ENCODE results near the gene CCDC78.

The CCDC78 gene

DNA sequence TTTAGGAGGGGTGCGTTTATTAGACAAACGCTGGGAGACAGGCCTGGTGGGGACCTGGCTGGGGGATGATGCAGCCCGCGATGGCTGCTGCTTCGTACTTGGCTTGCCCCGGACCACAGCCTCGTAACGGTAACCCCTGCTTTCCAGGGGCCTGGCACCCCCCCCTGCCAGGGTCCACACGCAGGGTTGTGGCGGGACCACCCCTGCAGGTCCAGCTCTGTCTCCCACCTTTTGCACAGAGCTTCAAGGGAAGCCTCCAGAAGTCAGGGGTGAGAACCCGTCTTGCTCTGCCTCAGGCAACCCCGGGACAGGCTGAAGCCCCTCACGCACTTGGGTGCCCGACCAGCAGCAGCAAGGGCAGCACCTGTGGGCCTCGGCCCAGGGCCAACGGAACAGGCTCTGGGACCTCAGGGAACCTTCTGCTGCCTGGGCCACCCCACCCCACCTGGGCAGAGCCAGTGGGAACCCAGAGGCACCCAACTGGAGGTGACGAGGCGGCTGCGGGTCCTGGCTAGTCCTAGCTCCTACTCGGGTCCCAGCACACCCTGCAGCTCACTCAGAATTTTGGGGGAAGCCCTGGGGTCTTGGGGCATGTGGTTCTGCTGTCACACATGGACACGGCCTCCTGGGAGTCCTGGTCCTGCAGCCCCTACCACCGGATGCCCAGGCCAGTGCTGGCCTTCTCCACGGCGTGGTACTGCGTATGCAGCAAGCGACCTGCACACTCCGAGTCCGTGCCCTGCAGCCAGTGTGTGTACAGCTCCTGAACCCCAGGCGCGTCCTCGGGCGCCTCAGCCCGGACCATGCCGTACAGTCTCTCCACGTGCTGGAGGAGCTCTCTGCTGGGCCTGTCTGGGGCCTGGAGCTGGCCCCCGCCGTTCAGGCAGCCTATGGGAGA is 3.8 kb upstream of the CCDC78 start:
- no peaks in the 10 kb centered on the region for H3K36me3 ChIP-seq (ENCODE audit: insufficient read depth, low read length)

DNA sequence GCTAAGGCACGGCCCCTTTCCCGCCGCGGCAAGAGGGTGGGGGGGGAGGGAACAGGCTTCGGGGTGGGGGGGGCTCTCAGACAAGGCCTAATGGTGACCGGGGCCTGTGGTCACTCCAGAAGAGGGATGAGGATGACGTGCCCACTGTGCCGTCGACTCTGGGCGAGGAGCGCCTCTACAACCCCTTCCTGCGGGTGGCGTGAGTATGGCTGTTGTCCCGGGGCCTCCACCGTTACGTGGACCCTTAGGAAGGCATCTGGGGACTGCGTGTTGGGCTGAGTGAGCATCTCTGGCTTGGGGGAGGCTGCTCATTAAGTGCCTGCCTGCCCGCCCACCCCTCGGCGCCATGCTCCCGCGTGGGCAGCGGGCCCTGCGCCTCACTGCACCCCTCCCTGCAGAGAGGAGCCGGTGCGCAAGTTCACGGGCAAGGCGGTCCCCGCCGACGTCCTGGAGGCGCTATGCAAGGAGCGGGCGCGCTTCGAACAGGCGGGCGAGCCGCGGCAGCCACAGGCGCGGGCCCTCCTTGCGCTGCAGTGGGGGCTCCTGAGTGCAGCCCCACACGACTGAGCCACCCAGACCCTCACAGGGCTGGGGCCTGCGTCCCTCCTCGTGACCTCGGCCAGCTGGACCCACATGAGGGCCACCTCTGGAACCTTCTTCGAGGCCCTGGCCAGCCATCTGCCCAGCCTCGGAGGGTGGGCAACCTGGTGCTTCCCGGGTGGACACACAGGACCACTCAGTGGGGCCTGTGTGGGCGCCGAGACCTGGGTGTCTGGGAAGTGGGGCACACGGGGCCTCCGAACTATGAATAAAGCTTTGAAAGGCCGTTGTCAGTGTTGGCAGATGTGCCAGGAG is 2.9 kb upstream of the CCDC78 start:
- no peaks in the 10 kb centered on the region for H3K4me1 ChIP-seq (ENCODE audit: insufficient read depth, low read length, poor library complexity, severe bottlenecking)
- H3K9ac ChIP-seq (ENCODE audit: low read depth, low read length, poor library complexity, severe bottlenecking) = no peak overlapping the region
- no peak overlapping the region for H3K4me3 ChIP-seq (ENCODE audit: low read length, poor library complexity, severe bottlenecking)
- H4K20me1 ChIP-seq (ENCODE audit: insufficient read depth, low read length, poor library complexity, severe bottlenecking) = no peaks in the 10 kb centered on the region
- no peaks in the 10 kb centered on the region for H3K9me2 ChIP-seq (replicated peaks; ENCODE audit: low read depth, low read length)
- no peak overlapping the region for H3K4me2 ChIP-seq (ENCODE audit: low read depth, low read length, poor library complexity, severe bottlenecking)
- TF ChIP-seq, protein P1, sequence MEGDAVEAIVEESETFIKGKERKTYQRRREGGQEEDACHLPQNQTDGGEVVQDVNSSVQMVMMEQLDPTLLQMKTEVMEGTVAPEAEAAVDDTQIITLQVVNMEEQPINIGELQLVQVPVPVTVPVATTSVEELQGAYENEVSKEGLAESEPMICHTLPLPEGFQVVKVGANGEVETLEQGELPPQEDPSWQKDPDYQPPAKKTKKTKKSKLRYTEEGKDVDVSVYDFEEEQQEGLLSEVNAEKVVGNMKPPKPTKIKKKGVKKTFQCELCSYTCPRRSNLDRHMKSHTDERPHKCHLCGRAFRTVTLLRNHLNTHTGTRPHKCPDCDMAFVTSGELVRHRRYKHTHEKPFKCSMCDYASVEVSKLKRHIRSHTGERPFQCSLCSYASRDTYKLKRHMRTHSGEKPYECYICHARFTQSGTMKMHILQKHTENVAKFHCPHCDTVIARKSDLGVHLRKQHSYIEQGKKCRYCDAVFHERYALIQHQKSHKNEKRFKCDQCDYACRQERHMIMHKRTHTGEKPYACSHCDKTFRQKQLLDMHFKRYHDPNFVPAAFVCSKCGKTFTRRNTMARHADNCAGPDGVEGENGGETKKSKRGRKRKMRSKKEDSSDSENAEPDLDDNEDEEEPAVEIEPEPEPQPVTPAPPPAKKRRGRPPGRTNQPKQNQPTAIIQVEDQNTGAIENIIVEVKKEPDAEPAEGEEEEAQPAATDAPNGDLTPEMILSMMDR (conservative IDR thresholded peaks at IDR 0.05; ENCODE audit: low read length) = no peak
- TF ChIP-seq EZH2phosphoT487 (IDR thresholded peaks at IDR 0.05; ENCODE audit: borderline replicate concordance) = no peak
- H3F3A ChIP-seq (ENCODE audit: low read depth) = no peaks in the 10 kb centered on the region
- no peaks in the 10 kb centered on the region for H3K36me3 ChIP-seq (ENCODE audit: insufficient read depth, low read length)
- H3K9me3 ChIP-seq (ENCODE audit: insufficient read depth, low read depth, low read length) = no peaks in the 10 kb centered on the region
- H3K27me3 ChIP-seq (ENCODE audit: insufficient read depth, low read length, poor library complexity, severe bottlenecking) = no peaks in the 10 kb centered on the region
- no peaks in the 10 kb centered on the region for H3K79me2 ChIP-seq (ENCODE audit: insufficient read depth, low read length)
- H2AFZ ChIP-seq (ENCODE audit: low read length) = no peak overlapping the region

More for the DNA sequence above, 3.8 kb upstream of the CCDC78 start:
- Histone ChIP-seq H3F3A (ENCODE audit: low read depth) (no peaks in the 10 kb centered on the region), H3K9me2 (replicated peaks; ENCODE audit: low read depth, low read length) (no peaks in the 10 kb centered on the region), H3K4me1 (ENCODE audit: insufficient read depth, low read length, poor library complexity, severe bottlenecking) (no peaks in the 10 kb centered on the region), H2AFZ (ENCODE audit: low read length) (no peak overlapping the region), H3K4me2 (ENCODE audit: low read depth, low read length, poor library complexity, severe bottlenecking) (no peak overlapping the region), H3K79me2 (ENCODE audit: insufficient read depth, low read length) (no peaks in the 10 kb centered on the region), H3K27me3 (ENCODE audit: insufficient read depth, low read length, poor library complexity, severe bottlenecking) (no peaks in the 10 kb centered on the region), H4K20me1 (ENCODE audit: insufficient read depth, low read length, poor library complexity, severe bottlenecking) (no peaks in the 10 kb centered on the region), H3K9ac (ENCODE audit: low read depth, low read length, poor library complexity, severe bottlenecking) (no peak overlapping the region), H3K9me3 (ENCODE audit: insufficient read depth, low read depth, low read length) (no peaks in the 10 kb centered on the region), H3K4me3 (ENCODE audit: low read length, poor library complexity, severe bottlenecking) (no peak overlapping the region)
- no peak for TF ChIP-seq EZH2phosphoT487 (IDR thresholded peaks at IDR 0.05; ENCODE audit: borderline replicate concordance)
- TF ChIP-seq, protein P1 (conservative IDR thresholded peaks at IDR 0.05; ENCODE audit: low read length) = no peak

DNA sequence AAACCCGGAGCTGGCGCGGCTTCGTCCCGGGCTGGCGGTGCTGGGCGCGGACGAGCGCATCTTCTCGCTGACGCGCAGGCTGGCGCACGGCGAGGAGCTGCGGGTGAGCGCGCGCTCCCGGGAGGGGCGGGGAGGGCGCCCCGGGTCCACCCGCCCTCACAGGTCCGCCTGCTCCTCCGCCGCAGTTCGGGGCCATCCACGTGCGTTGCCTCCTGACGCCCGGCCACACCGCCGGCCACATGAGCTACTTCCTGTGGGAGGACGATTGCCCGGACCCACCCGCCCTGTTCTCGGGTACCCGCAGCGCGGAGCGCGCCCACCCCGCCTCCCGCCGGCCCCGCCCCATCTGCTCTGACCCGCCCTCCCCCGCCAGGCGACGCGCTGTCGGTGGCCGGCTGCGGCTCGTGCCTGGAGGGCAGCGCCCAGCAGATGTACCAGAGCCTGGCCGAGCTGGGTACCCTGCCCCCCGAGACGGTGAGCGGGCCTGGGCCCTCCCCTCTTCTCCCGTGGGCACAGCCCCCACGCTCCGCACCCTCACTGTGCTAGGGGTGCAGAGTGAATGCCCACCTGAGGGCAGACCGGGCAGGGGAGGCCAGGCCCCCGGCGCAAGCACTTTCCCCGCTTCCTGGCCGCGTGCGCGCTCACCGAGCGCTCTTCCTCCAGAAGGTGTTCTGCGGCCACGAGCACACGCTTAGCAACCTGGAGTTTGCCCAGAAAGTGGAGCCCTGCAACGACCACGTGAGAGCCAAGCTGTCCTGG is 2.1 kb upstream of the CCDC78 start:
- no peak overlapping the region for H3K4me3 ChIP-seq (ENCODE audit: low read length, poor library complexity, severe bottlenecking)
- no peak overlapping the region for H3K9ac ChIP-seq (ENCODE audit: low read depth, low read length, poor library complexity, severe bottlenecking)
- no peaks in the 10 kb centered on the region for H3K9me2 ChIP-seq (replicated peaks; ENCODE audit: low read depth, low read length)
- H3K27me3 ChIP-seq (ENCODE audit: insufficient read depth, low read length, poor library complexity, severe bottlenecking) = no peaks in the 10 kb centered on the region
- H4K20me1 ChIP-seq (ENCODE audit: insufficient read depth, low read length, poor library complexity, severe bottlenecking) = no peaks in the 10 kb centered on the region
- no peak overlapping the region for H3K4me2 ChIP-seq (ENCODE audit: low read depth, low read length, poor library complexity, severe bottlenecking)
- H3K36me3 ChIP-seq (ENCODE audit: insufficient read depth, low read length) = no peaks in the 10 kb centered on the region
- no peaks in the 10 kb centered on the region for H3F3A ChIP-seq (ENCODE audit: low read depth)
- TF ChIP-seq, protein P1 (conservative IDR thresholded peaks at IDR 0.05; ENCODE audit: low read length) = no peak
- no peak for TF ChIP-seq EZH2phosphoT487 (IDR thresholded peaks at IDR 0.05; ENCODE audit: borderline replicate concordance)
- no peaks in the 10 kb centered on the region for H3K9me3 ChIP-seq (ENCODE audit: insufficient read depth, low read depth, low read length)
- H3K79me2 ChIP-seq (ENCODE audit: insufficient read depth, low read length) = no peaks in the 10 kb centered on the region
- H2AFZ ChIP-seq (ENCODE audit: low read length) = no peak overlapping the region
- no peaks in the 10 kb centered on the region for H3K4me1 ChIP-seq (ENCODE audit: insufficient read depth, low read length, poor library complexity, severe bottlenecking)
